Upper lobe of right lung (tissue), 1 donor: ENCODE measurements around the gene FEM1A. TPM values are rescaled to one million over a fixed set of nuclear protein-coding genes. Genes with fewer than 3 reads are reported as not detected.

Experiments used
- ATAC-seq: fragments of 200-7000 bp; cut with Tn5 transposase; one replicate; pipeline ENCODE4 v1.9.1; 2020; ENCODE audit warnings: mild to moderate bottlenecking, moderate library complexity
- DNase-seq: peaks from one replicate; pipeline ENCODE4 v3.0.0-alpha.2; 2020
- H3K27ac ChIP-seq: fragments of 200-600 bp; one replicate; pipeline ENCODE4 v1.8.0; 2022
- H3K27me3 ChIP-seq: fragments of 200-600 bp; one replicate; pipeline ENCODE4 v1.8.0; 2022; ENCODE audit warnings: mild to moderate bottlenecking
- H3K36me3 ChIP-seq: fragments of 200-600 bp; one replicate; pipeline ENCODE4 v1.8.0; 2022
- H3K4me1 ChIP-seq: fragments of 200-600 bp; one replicate; pipeline ENCODE4 v1.8.0; 2022
- H3K4me3 ChIP-seq: fragments of 200-600 bp; one replicate; pipeline ENCODE4 v1.8.0; 2022; ENCODE audit warnings: mild to moderate bottlenecking
- H3K9me3 ChIP-seq: fragments of 200-600 bp; one replicate; pipeline ENCODE4 v1.8.0; 2022
- CTCF ChIP-seq: fragments of 200-600 bp; IDR thresholded peaks from one replicate; pipeline ENCODE4 v1.8.0; 2022; ENCODE audit warnings: antibody characterized with exemption
- intact Hi-C: fragments of 100-400 bp; cut with DNase I; formaldehyde crosslinking; loops from one replicate; pipeline ENCODE4 v1.11.0; 2022
- total RNA-seq: library from RNA; stranded (reverse); fragmentation: NEBNext Ultra II Directional; extraction: Animal tissue kit (Norgen Biotek cat#: 25700); gene quantifications from one replicate; pipeline ENCODE4 v1.2.1, GENCODE V29; 2021
- donor health status: DM: no; HTN: yes; CAD: no; lungs with severe emphysema.

FEM1A gene
- total RNA-seq, 1 donor from 2014 or later = 12.4 TPM

- no peaks in the 10 kb centered on the region for H3K9me3 ChIP-seq
- TF ChIP-seq CTCF = no peak
- H3K27ac ChIP-seq = no peak overlapping the region
- H3K27me3 ChIP-seq = no peaks in the 10 kb centered on the region
- H3K36me3 ChIP-seq = no peaks in the 10 kb centered on the region
- no peak overlapping the region for H3K4me3 ChIP-seq
- intact Hi-C loops = no loop called here
- DNase-seq (no peak), ATAC-seq (no peak)
- H3K4me1 ChIP-seq = no peaks in the 10 kb centered on the region
Measured at GRCh38 chr19:4748185-4748584, 43.3 kb upstream of the FEM1A start.

GRCh38 chr19:4748589-4748988 is 42.9 kb upstream of the FEM1A start:
- Histone ChIP-seq H3K4me1 (no peaks in the 10 kb centered on the region), H3K9me3 (no peaks in the 10 kb centered on the region), H3K27ac (no peak overlapping the region), H3K27me3 (no peaks in the 10 kb centered on the region), H3K4me3 (no peak overlapping the region), H3K36me3 (no peaks in the 10 kb centered on the region)
- no peak for TF ChIP-seq CTCF
- intact Hi-C loops = no loop called here
- ATAC-seq (no peak), DNase-seq (no peak)

GRCh38 chr19:4749870-4750590 is 41.5 kb upstream of the FEM1A start:
- H3K27ac ChIP-seq = no peak overlapping the region
- H3K36me3 ChIP-seq = no peaks in the 10 kb centered on the region
- no peak overlapping the region for H3K4me3 ChIP-seq
- ATAC-seq (no peak), DNase-seq (no peak)
- H3K4me1 ChIP-seq = no peaks in the 10 kb centered on the region
- intact Hi-C loops = no loop called here
- H3K9me3 ChIP-seq = no peaks in the 10 kb centered on the region
- H3K27me3 ChIP-seq = no peaks in the 10 kb centered on the region
- no peak for TF ChIP-seq CTCF

- no peaks in the 10 kb centered on the region for H3K36me3 ChIP-seq
- no peak overlapping the region for H3K27ac ChIP-seq
- no peaks in the 10 kb centered on the region for H3K4me1 ChIP-seq
- TF ChIP-seq CTCF = no peak
- no peak for DNase-seq
- ATAC-seq = no peak
- H3K27me3 ChIP-seq = no peaks in the 10 kb centered on the region
- intact Hi-C loops = no loop called here
- no peaks in the 10 kb centered on the region for H3K9me3 ChIP-seq
- H3K4me3 ChIP-seq = no peak overlapping the region
Measured at GRCh38 chr19:4754248-4754647, 37.3 kb upstream of the FEM1A start.

GRCh38 chr19:4755459-4755858 is 36.1 kb upstream of the FEM1A start:
- no peak overlapping the region for H3K27ac ChIP-seq
- no peak overlapping the region for H3K4me3 ChIP-seq
- H3K9me3 ChIP-seq = no peaks in the 10 kb centered on the region
- peaks cover 6% of the 10 kb centered on the region for H3K4me1 ChIP-seq
- ATAC-seq (no peak), DNase-seq (no peak)
- intact Hi-C loops = no loop called here
- H3K27me3 ChIP-seq = no peaks in the 10 kb centered on the region
- no peak for TF ChIP-seq CTCF
- H3K36me3 ChIP-seq = no peaks in the 10 kb centered on the region

- intact Hi-C loops = no loop called here
- DNase-seq = no peak
- TF ChIP-seq CTCF = no peak
Measured at GRCh38 chr19:4758082-4758481, 33.5 kb upstream of the FEM1A start.

More at GRCh38 chr19:4758082-4758481, 33.5 kb upstream of the FEM1A start:
- H3K27ac ChIP-seq = no peak overlapping the region
- ATAC-seq = no peak
- H3K4me3 ChIP-seq = no peak overlapping the region
- H3K36me3 ChIP-seq = no peaks in the 10 kb centered on the region
- H3K4me1 ChIP-seq = peaks cover 6% of the 10 kb centered on the region
- peaks cover 17% of the 10 kb centered on the region for H3K27me3 ChIP-seq
- no peaks in the 10 kb centered on the region for H3K9me3 ChIP-seq
